Neural cell (in vitro differentiated cells): ENCODE results near the gene PLK3. TPM values are rescaled to one million over a fixed set of nuclear protein-coding genes. Genes with fewer than 3 reads are reported as not detected.

Source experiments
- H2AFZ ChIP-seq: fragments of 200-600, 300-800 bp; sonication (generic), shearing (Covaris generic); 2 replicates; pipeline ENCODE4 v1.6.0; 2014; ENCODE audit warnings: low read depth, mild to moderate bottlenecking, antibody characterized with exemption, low read length, moderate library complexity
- H3F3A ChIP-seq: fragments of 200-600 bp; shearing (Covaris generic); 2 replicates; pipeline ENCODE4 v1.6.1; 2016; ENCODE audit warnings: mild to moderate bottlenecking, moderate library complexity, mixed read lengths, antibody characterized with exemption, low read length; ENCODE audit not compliant: insufficient read depth, poor library complexity, severe bottlenecking
- H3K27ac ChIP-seq: fragments of 200-600, 300-800 bp; sonication (generic), shearing (Covaris generic); 2 replicates; pipeline ENCODE4 v1.5.1; 2014; ENCODE audit warnings: mild to moderate bottlenecking, low read length, moderate library complexity
- H3K27me3 ChIP-seq: fragments of 300-800, 200-600 bp; sonication (generic), shearing (Covaris generic); 2 replicates; pipeline ENCODE4 v1.6.0; 2014; ENCODE audit warnings: mild to moderate bottlenecking, low read depth, low read length, moderate library complexity; ENCODE audit not compliant: insufficient read depth
- H3K36me3 ChIP-seq: fragments of 300-800, 200-600 bp; sonication (generic), shearing (Covaris generic); 2 replicates; pipeline ENCODE4 v1.5.1; 2014; ENCODE audit warnings: mild to moderate bottlenecking, antibody characterized with exemption, low read length, moderate library complexity; ENCODE audit not compliant: insufficient read depth
- H3K4me2 ChIP-seq: fragments of 300-800, 200-600 bp; sonication (generic), shearing (Covaris generic); 2 replicates; pipeline ENCODE4 v1.6.0; 2014; ENCODE audit warnings: mild to moderate bottlenecking, low read length
- H3K4me3 ChIP-seq: fragments of 300-800, 200-600 bp; sonication (generic), shearing (Covaris generic); 2 replicates; pipeline ENCODE4 v1.5.1; 2014; ENCODE audit warnings: mild to moderate bottlenecking, low read length, moderate library complexity
- H3K79me2 ChIP-seq: fragments of 200-600 bp; shearing (Covaris generic); replicated peaks from 2 replicates; pipeline ENCODE4 v1.6.0; 2014; ENCODE audit warnings: mild to moderate bottlenecking, low read length, moderate library complexity; ENCODE audit not compliant: insufficient read depth
- H3K9ac ChIP-seq: fragments of 300-800, 200-600 bp; sonication (generic), shearing (Covaris generic); 2 replicates; pipeline ENCODE4 v1.6.1; 2016; ENCODE audit warnings: mild to moderate bottlenecking, low read length, mixed read lengths
- H3K9me2 ChIP-seq: fragments of 200-600 bp; shearing (Covaris generic); 2 replicates; pipeline ENCODE4 v1.6.1; 2016; ENCODE audit warnings: mild to moderate bottlenecking, low read length, mixed read lengths; ENCODE audit not compliant: insufficient read depth
- H3K9me3 ChIP-seq: fragments of 200-600, 300-800 bp; sonication (generic), shearing (Covaris generic); 2 replicates; pipeline ENCODE4 v1.6.1; 2016; ENCODE audit warnings: mild to moderate bottlenecking, mixed run types, low read length, moderate library complexity, mixed read lengths
- H4K20me1 ChIP-seq: fragments of 200-600 bp; shearing (Covaris generic); 2 replicates; pipeline ENCODE4 v1.6.1; 2016; ENCODE audit warnings: mild to moderate bottlenecking, mixed run types; ENCODE audit not compliant: insufficient read depth
- EP300 ChIP-seq: fragments of 450-650 bp; conservative IDR thresholded peaks from 2 replicates; pipeline ENCODE4 v1.6.1; 2014; ENCODE audit warnings: antibody characterized with exemption, mild to moderate bottlenecking, moderate library complexity; ENCODE audit not compliant: poor library complexity, severe bottlenecking
- EZH2 ChIP-seq: fragments of 200-600, 300-800 bp; shearing (Covaris generic), sonication (generic); IDR thresholded peaks from 2 replicates; pipeline ENCODE4 v1.6.1; 2014; ENCODE audit warnings: antibody characterized with exemption, low read length, borderline replicate concordance, mild to moderate bottlenecking; ENCODE audit not compliant: insufficient read depth, poor library complexity, severe bottlenecking
- MXI1 ChIP-seq: fragments of 450-650 bp; conservative IDR thresholded peaks from 2 replicates; pipeline ENCODE4 v1.6.1; 2014; ENCODE audit warnings: antibody characterized with exemption, mild to moderate bottlenecking; ENCODE audit not compliant: poor library complexity, severe bottlenecking
- POLR2AphosphoS5 ChIP-seq: IDR thresholded peaks from 2 replicates; pipeline ENCODE4 v1.6.1; 2012
- RAD21 ChIP-seq: fragments of 450-650 bp; conservative IDR thresholded peaks from 2 replicates; pipeline ENCODE4 v1.6.1; 2014; ENCODE audit warnings: antibody characterized with exemption, mild to moderate bottlenecking, moderate library complexity
- SMC3 ChIP-seq: fragments of 450-650 bp; conservative IDR thresholded peaks from 2 replicates; pipeline ENCODE4 v1.6.1; 2014; ENCODE audit warnings: antibody characterized with exemption, mild to moderate bottlenecking, moderate library complexity; ENCODE audit not compliant: poor library complexity
- TAF1 ChIP-seq: IDR thresholded peaks from 2 replicates; pipeline ENCODE4 v1.6.1; 2012; ENCODE audit warnings: low read depth
- polyA plus RNA-seq: library from polyadenylated mRNA; depleted of rRNA; stranded (reverse); fragments of >200 nt; gene quantifications from 2 replicates; pipeline ENCODE4 v1.2.3, GENCODE V29; 2014
- TF ChIP-seq, protein P1 (sequence below): IDR thresholded peaks from 2 replicates; pipeline ENCODE4 v1.6.1; 2012; ENCODE audit warnings: borderline replicate concordance
- TF ChIP-seq, protein P2 (sequence below): fragments of 450-650 bp; IDR thresholded peaks from 2 replicates; pipeline ENCODE4 v1.5.1; 2014; ENCODE audit warnings: antibody characterized with exemption, mild to moderate bottlenecking, moderate library complexity; ENCODE audit not compliant: poor library complexity, severe bottlenecking

PLK3 gene
- polyA plus RNA-seq, 1 donor from 2014 or later: 8.3 TPM

DNA sequence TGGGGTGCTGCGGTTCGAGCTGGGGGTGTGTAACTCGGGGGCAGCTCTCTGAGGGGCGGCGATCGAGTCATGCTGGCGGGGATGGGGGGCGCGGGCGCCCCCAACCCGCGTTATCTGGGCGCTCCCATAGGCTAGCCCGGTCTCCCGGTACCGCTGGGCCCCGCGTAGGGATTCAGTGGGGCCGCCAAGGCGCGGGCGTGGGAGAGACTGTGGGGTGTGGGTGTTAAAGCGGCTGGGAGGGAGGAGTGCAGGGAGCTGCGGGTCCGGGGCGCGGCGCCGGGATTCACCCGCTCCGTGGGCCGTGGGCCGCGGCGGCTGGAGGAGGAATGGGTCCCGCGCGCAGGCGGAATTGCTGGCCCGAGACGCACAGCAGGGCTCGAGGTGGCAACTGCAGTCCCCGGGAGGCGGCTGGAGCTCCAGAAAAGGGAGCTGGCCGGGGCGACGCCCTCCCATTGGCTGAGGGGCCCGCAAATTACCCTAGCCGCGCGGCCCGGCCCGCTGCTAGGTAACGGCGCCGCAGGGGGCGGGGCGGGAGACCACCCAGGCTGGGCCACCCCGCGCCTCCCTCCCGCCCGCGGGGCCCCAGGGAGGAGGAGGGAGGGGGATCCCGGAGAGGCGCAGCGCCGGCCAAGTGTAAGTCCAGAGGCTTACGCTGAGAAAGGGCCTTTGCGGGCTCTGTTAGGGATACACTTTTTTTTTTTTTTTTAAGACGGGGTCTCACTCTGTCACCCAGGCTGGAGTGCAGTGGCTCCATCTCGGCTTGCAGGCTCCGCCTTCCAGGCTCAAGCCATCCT, 42.9 kb downstream of the PLK3 start, which contains the start of gene PTCH2:
Gene PTCH2, minus strand, starts transcription at position 392 of the 794 bp plus-strand sequence. Its CDS starts 321 bp downstream, at position 71.
- H3K9me2 ChIP-seq: no peaks in the 10 kb centered on the region
- peak within 1 kb of the TSS; percentile 94 for H3K4me2 ChIP-seq
- no peaks in the 10 kb centered on the region for H4K20me1 ChIP-seq
- peak within 1 kb of the TSS; percentile 53 for H3K27ac ChIP-seq
- no peaks in the 10 kb centered on the region for H3K9me3 ChIP-seq
- H3K4me3 ChIP-seq: peak within 1 kb of the TSS; percentile 88
- no peaks in the 10 kb centered on the region for H3K27me3 ChIP-seq
- H2AFZ ChIP-seq: peak within 1 kb of the TSS; percentile 94
- H3F3A ChIP-seq: no peaks in the 10 kb centered on the region
- TF ChIP-seq EP300 (peak; percentile 30), TAF1 (peak; percentile 33)
- TF ChIP-seq, protein P1, sequence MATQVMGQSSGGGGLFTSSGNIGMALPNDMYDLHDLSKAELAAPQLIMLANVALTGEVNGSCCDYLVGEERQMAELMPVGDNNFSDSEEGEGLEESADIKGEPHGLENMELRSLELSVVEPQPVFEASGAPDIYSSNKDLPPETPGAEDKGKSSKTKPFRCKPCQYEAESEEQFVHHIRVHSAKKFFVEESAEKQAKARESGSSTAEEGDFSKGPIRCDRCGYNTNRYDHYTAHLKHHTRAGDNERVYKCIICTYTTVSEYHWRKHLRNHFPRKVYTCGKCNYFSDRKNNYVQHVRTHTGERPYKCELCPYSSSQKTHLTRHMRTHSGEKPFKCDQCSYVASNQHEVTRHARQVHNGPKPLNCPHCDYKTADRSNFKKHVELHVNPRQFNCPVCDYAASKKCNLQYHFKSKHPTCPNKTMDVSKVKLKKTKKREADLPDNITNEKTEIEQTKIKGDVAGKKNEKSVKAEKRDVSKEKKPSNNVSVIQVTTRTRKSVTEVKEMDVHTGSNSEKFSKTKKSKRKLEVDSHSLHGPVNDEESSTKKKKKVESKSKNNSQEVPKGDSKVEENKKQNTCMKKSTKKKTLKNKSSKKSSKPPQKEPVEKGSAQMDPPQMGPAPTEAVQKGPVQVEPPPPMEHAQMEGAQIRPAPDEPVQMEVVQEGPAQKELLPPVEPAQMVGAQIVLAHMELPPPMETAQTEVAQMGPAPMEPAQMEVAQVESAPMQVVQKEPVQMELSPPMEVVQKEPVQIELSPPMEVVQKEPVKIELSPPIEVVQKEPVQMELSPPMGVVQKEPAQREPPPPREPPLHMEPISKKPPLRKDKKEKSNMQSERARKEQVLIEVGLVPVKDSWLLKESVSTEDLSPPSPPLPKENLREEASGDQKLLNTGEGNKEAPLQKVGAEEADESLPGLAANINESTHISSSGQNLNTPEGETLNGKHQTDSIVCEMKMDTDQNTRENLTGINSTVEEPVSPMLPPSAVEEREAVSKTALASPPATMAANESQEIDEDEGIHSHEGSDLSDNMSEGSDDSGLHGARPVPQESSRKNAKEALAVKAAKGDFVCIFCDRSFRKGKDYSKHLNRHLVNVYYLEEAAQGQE: no peak
- no peaks in the 10 kb centered on the region for H3K36me3 ChIP-seq
- H3K9ac ChIP-seq: peak within 1 kb of the TSS; percentile 75
- H3K79me2 ChIP-seq: no peaks in the 10 kb centered on the region

DNA sequence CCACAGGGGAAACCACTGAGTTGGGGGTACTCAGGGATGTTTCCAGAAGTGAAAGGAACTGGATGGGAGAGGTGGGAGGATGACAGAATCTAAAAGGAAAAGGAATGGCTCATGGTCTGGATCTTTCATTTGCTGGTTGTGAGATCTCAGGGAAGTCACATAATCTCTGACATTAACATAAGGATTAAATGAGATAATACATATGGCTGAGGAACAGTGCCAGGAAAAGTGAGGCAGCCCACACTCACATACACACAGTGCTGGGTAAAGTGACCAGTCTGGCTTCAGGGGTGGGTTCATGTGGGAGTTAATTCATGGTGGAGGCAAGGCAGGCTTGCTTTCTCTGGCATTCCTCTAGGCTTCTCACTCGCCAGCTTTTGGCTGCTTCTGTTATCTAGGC, 46.8 kb downstream of the PLK3 start:
- H3K9me2 ChIP-seq: no peaks in the 10 kb centered on the region
- no peaks in the 10 kb centered on the region for H3K27me3 ChIP-seq
- TF ChIP-seq EP300 (no peak), EZH2 (no peak), POLR2AphosphoS5 (no peak), RAD21 (no peak), TAF1 (no peak), MXI1 (no peak), SMC3 (no peak)
- TF ChIP-seq, protein P1: no peak
- TF ChIP-seq, protein P2, sequence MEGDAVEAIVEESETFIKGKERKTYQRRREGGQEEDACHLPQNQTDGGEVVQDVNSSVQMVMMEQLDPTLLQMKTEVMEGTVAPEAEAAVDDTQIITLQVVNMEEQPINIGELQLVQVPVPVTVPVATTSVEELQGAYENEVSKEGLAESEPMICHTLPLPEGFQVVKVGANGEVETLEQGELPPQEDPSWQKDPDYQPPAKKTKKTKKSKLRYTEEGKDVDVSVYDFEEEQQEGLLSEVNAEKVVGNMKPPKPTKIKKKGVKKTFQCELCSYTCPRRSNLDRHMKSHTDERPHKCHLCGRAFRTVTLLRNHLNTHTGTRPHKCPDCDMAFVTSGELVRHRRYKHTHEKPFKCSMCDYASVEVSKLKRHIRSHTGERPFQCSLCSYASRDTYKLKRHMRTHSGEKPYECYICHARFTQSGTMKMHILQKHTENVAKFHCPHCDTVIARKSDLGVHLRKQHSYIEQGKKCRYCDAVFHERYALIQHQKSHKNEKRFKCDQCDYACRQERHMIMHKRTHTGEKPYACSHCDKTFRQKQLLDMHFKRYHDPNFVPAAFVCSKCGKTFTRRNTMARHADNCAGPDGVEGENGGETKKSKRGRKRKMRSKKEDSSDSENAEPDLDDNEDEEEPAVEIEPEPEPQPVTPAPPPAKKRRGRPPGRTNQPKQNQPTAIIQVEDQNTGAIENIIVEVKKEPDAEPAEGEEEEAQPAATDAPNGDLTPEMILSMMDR: no peak

More for the DNA sequence above, 46.8 kb downstream of the PLK3 start:
- no peak overlapping the region for H2AFZ ChIP-seq
- H3K27ac ChIP-seq: no peak overlapping the region
- H3K79me2 ChIP-seq: no peaks in the 10 kb centered on the region
- no peaks in the 10 kb centered on the region for H4K20me1 ChIP-seq
- no peaks in the 10 kb centered on the region for H3K9me3 ChIP-seq
- no peaks in the 10 kb centered on the region for H3K36me3 ChIP-seq
- no peak overlapping the region for H3K4me2 ChIP-seq
- H3K9ac ChIP-seq: no peak overlapping the region
- H3F3A ChIP-seq: no peaks in the 10 kb centered on the region
- no peak overlapping the region for H3K4me3 ChIP-seq
